ENCODE results near the gene PRKCH. TPM values are rescaled to one million over a fixed set of nuclear protein-coding genes. Genes with fewer than 3 reads are reported as not detected.

PRKCH gene
- total RNA-seq, 1 donor: 226 TPM

DNA sequence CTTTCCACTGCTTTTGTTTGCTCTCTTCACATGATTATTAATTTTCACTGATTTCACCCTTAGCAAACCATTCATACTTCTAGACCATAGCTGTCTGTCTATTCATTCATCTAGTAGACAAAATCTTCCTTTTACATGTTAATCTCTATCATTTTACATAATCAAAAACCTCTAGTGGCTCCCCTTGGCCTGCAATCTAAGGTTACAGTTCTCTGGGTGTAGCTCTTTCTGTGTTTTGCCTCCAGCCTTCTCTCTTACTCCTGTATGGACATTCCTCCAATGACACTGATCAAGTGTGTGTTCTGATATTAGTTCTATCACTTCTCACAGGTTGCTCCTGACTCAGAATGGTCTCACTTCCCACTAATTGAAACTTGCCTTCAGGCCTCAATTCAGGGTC lies 56.4 kb downstream of the PRKCH start:
- Histone ChIP-seq H3K4me3 (ENCODE audit: low read length) (no peak overlapping the region), H3K27me3 (ENCODE audit: insufficient read depth, low read length) (no peaks in the 10 kb centered on the region), H3K9me3 (ENCODE audit: low read depth, low read length) (peaks cover 14% of the 10 kb centered on the region), H3K4me1 (ENCODE audit: insufficient read depth, low read length) (peaks cover 55% of the 10 kb centered on the region)

DNA sequence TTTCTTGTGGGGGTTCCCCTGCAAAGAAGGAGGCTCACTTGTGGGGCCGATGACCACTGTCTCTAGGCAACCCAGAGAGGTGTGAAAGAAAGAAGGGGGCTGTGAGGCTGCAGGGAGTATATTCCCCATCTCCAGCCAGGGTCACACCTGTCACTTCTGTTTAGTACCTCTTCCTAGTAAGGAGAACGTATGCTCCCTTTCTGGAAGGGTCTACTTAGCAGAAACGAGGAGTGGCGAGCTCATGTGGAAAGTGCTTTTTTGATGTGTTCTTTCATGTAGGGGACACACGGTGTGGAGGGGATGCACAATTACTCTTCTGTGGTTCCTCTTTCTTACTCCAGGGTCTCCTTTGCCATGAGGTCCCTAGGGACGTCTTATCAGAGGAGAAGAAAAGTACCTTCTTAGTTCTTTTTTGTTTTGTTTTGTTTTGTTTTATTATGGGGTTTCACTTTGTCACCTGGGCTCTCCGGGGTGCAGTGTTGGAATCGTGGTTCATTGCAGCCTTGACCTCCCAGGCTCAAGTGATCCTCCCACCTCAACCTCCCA lies 58.3 kb downstream of the PRKCH start:
- H3K4me3 ChIP-seq (ENCODE audit: low read length): no peak overlapping the region
- peaks cover 4% of the 10 kb centered on the region for H3K9me3 ChIP-seq (ENCODE audit: low read depth, low read length)
- H3K27me3 ChIP-seq (ENCODE audit: insufficient read depth, low read length): no peaks in the 10 kb centered on the region
- peaks cover 68% of the 10 kb centered on the region for H3K4me1 ChIP-seq (ENCODE audit: insufficient read depth, low read length)

DNA sequence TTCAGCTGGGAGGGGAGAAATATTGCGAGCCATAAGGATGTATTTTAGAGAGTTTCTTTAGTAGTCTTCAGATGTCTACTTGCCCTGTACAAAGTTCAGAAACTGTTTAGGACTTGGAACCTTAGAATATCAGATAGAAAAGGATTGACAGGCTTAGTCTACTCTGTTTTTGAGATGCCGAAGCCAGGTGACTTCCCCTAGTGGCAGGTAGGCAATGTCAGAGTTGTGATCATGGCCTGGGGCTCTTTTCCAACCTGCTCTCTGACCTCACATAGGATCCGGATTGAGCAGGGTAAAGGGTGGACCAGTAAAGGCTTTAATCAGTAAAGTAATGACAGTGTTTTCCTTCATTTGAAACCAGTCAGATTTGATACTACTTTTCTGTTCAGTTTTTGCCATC lies 59.6 kb downstream of the PRKCH start:
- Histone ChIP-seq H3K4me3 (ENCODE audit: low read length) (no peak overlapping the region), H3K4me1 (ENCODE audit: insufficient read depth, low read length) (peaks cover 78% of the 10 kb centered on the region)

DNA sequence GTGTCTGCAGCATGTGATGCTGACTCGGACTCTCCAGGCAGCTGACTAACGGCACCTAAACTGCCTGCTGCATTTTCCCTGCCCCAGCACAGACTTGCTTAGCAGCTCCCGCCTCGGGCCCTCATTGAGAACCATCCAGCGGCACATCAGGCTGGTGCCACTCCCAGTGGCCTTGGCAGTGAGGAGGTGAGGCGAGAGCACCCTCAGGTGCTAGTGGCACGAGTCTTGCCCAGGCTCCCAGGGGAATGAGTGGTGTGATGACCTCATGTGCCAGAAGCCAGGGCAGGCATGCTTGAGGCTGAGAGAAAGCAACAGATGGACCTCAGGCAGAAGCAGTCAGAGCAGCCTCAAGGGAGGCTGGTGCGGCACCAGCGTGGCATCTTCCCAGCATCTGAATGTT lies 60.2 kb downstream of the PRKCH start:
- Histone ChIP-seq H3K9me3 (ENCODE audit: low read depth, low read length) (no peaks in the 10 kb centered on the region), H3K27me3 (ENCODE audit: insufficient read depth, low read length) (no peaks in the 10 kb centered on the region), H3K4me3 (ENCODE audit: low read length) (no peak overlapping the region), H3K4me1 (ENCODE audit: insufficient read depth, low read length) (peaks cover 84% of the 10 kb centered on the region)

More for the DNA sequence above, 59.6 kb downstream of the PRKCH start:
- no peaks in the 10 kb centered on the region for H3K27me3 ChIP-seq (ENCODE audit: insufficient read depth, low read length)
- H3K9me3 ChIP-seq (ENCODE audit: low read depth, low read length): no peaks in the 10 kb centered on the region

DNA sequence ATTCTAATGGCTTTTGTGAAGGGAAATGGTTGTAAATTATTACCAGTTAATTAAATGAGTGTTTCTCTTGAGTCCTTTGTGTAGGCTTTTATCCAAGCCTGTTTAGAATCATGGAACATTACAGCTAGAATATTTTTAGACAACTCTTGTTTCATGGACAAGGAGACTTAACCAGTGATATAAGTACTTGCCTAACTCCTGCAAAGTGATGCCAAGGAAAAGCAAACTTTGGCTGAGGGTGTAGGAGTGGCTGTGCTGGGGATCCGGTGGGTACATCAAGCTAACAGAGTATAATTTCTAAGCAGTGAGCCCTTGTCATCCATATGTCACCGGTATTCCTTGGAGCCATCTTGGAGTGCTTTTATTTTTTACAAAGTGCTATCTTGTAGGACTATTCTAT lies 61.5 kb downstream of the PRKCH start:
- Histone ChIP-seq H3K9me3 (ENCODE audit: low read depth, low read length) (no peaks in the 10 kb centered on the region), H3K4me3 (ENCODE audit: low read length) (no peak overlapping the region), H3K4me1 (ENCODE audit: insufficient read depth, low read length) (peaks cover 95% of the 10 kb centered on the region), H3K27me3 (ENCODE audit: insufficient read depth, low read length) (no peaks in the 10 kb centered on the region)

DNA sequence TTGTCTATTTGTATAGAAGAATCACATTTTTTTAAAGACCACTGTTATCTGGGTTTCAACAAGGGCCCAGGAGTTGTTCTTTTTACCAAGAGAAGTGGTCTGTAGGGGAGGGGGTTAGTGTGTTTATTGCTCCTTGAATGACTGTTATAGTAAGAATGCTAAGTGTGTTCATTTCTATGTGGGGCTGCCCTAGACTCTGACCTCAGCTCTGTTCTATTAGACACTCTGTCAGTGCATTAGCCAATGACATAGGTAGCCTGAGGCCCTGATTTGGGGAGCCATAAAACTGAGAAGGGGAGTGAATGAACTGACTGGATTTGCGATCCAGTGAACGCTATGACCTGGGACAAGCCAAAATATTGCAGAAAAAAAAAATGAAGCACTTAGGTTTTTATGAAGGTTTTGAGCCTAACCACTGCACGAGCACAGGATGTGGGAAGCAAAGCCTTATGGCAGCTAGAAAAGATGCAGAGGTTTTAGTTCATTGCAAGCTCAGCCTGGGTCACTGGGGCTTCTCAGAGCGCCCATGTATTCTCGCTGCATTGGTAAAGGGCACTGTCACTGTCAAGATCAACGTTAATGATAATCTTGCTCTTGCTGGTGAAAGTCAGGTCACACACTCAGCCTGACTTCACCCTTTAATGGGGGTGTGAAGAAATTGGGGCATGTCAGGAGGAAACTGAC lies 63.8 kb downstream of the PRKCH start:
- no peaks in the 10 kb centered on the region for H3K27me3 ChIP-seq (ENCODE audit: insufficient read depth, low read length)
- H3K4me1 ChIP-seq (ENCODE audit: insufficient read depth, low read length): peaks cover 93% of the 10 kb centered on the region
- no peak overlapping the region for H3K4me3 ChIP-seq (ENCODE audit: low read length)
- no peaks in the 10 kb centered on the region for H3K9me3 ChIP-seq (ENCODE audit: low read depth, low read length)

DNA sequence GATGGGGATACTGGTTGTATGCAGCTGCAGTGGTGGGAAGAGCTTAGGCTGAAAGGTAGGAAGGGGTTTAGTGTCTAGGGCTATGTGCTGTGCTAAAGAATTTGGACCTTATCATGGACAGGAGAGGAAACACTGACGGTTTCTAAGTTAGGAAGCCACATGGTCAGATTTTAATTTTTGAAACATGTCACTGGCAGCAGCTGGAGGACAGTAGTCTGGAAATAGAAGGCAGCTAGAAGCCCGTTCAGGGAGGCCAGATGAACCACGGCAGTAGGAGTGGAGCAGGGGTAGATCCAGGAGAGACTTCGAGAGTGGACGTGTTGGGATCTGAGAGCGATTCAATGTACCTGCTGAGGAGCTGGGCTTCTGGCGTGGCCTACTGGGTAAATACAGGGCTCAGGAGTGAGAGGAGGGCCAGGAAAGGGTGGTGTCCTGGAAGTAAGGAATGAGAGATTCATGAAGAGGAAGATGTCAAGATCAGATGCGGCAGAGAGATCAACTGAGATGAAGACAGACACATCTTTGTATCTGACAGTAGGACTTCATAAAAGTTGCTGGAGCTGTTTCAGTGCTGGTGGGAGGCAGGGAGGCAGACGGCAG lies 64.9 kb downstream of the PRKCH start:
- no peaks in the 10 kb centered on the region for H3K9me3 ChIP-seq (ENCODE audit: low read depth, low read length)
- peaks cover 87% of the 10 kb centered on the region for H3K4me1 ChIP-seq (ENCODE audit: insufficient read depth, low read length)
- no peaks in the 10 kb centered on the region for H3K27me3 ChIP-seq (ENCODE audit: insufficient read depth, low read length)
- no peak overlapping the region for H3K4me3 ChIP-seq (ENCODE audit: low read length)

DNA sequence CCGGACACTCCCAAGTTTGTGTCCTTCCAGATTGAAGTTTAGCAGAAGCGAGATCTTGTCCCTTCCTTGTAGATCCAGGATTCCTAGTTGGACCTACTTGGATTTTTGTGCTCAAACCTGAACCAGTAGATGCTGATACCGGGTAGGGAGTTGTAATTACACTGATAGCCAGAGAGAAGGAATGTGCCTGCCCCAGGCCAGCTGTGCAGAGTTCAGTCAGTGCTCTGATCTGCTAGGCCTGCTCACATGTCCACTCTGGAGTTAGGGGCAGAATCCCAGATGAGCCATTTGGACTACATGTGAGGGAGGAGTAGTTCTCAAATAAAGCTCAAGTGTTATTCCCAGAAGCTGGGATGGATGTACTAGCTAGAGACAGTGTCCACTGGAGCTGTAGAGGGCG lies 65.7 kb downstream of the PRKCH start:
- H3K4me1 ChIP-seq (ENCODE audit: insufficient read depth, low read length): peaks cover 79% of the 10 kb centered on the region
- no peaks in the 10 kb centered on the region for H3K27me3 ChIP-seq (ENCODE audit: insufficient read depth, low read length)
- H3K4me3 ChIP-seq (ENCODE audit: low read length): no peak overlapping the region
- H3K9me3 ChIP-seq (ENCODE audit: low read depth, low read length): no peaks in the 10 kb centered on the region

DNA sequence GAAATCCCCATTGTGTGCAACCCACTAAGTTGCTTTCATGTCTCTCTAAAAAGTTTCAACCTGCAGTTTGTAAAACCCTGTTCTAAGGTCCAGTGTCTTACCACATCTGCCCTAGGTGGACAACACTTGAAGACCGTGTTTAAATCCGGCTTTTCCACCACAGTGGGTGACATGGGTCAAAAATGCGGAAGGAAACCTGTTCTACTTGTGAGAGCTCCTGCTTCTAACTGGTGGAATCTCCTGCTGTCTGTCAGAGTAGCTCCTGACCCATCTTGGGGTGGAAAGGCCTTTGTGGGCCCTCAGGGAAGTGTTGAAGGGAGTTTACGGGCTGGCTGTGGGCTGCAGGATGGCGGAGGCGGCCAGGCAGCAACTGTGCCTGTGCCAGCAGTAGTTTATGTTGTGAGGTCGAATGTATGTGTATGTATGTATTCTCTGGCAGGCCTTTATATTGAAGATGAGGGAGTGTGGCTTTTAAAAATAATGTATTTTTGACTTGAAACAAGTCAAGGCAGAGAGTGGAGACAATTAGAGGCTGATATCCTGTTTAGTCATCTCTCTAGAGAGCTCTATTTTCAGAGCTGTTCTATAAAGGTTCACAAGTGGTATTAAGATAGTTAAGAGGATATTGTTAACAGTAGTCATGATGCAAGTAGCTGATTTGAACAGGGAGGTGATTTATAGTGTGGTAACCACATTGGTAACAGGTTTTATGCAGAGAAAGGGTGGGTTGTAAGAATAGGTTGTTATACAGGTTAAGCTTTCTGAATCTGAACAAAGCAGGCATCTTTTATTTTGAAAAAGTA lies 67.0 kb downstream of the PRKCH start:
- H3K4me3 ChIP-seq (ENCODE audit: low read length): no peak overlapping the region
- peaks cover 67% of the 10 kb centered on the region for H3K4me1 ChIP-seq (ENCODE audit: insufficient read depth, low read length)
- H3K27me3 ChIP-seq (ENCODE audit: insufficient read depth, low read length): no peaks in the 10 kb centered on the region
- H3K9me3 ChIP-seq (ENCODE audit: low read depth, low read length): no peaks in the 10 kb centered on the region

DNA sequence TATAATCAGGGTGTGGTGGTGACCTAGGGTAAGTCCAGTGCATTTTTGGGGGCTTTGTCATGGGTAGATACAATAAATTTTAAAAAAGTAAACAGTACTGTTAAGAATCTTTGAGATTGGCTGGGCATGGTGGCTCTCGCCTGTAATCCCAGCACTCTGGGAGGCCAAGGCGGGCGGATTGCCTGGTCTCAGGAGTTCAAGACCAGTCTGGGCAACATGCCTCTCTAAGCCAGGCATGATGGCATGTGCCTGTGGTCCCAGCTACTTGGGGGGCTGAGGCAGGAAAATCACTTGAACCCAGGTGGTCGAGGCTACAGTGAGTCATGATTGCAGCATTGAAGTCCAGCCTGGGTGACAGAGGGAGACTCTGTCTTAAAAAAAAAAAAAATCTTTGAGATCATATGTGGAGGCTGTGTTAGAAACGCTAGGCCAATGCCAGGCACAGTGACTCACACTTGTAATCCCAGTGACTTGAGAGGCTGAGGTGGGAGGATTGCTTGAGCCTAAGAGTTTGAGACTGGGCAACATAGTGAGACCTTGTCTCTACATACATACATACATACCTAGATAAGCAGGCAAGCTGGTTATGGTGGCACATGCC lies 67.7 kb downstream of the PRKCH start:
- Histone ChIP-seq H3K27me3 (ENCODE audit: insufficient read depth, low read length) (no peaks in the 10 kb centered on the region), H3K9me3 (ENCODE audit: low read depth, low read length) (no peaks in the 10 kb centered on the region), H3K4me3 (ENCODE audit: low read length) (no peak overlapping the region), H3K4me1 (ENCODE audit: insufficient read depth, low read length) (peaks cover 63% of the 10 kb centered on the region)

DNA sequence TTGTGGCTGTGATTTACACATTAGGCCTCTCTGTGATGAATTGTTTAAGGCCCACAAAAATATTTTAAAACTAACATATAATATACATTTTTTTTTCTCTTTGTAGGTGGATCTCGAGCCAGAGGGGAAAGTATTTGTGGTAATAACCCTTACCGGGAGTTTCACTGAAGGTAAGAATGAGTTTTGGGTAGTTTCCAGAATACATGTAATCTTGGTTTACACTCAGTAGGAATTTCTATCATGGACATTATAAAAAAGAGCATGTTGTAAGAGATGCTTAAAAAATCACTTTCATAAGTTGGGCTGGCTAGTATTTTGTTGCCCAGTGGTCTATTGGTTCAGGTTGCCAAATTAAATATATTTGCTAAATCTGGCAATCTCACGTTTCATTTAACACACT lies 69.7 kb downstream of the PRKCH start:
- no peaks in the 10 kb centered on the region for H3K9me3 ChIP-seq (ENCODE audit: low read depth, low read length)
- H3K4me1 ChIP-seq (ENCODE audit: insufficient read depth, low read length): peaks cover 58% of the 10 kb centered on the region
- no peaks in the 10 kb centered on the region for H3K27me3 ChIP-seq (ENCODE audit: insufficient read depth, low read length)
- no peak overlapping the region for H3K4me3 ChIP-seq (ENCODE audit: low read length)

DNA sequence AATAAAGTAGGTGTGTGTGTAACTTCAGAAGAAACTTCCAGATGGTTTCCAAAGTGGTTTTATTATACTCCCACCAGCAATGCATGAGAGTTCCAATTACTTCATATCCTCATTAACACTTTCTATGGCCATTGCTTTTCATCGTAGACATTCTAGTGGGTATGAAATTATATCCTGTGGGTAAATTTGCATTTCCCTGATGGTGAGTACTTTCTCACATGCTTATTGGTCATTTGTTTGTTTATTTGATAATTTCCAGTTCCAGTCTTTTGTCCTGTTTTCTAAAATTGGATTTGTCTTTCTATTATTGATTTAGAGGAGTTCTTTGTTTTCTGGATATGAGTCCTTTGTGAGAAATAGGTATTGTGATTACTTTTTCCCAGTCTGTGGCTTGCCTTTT lies 70.9 kb downstream of the PRKCH start:
- Histone ChIP-seq H3K4me3 (ENCODE audit: low read length) (no peak overlapping the region), H3K27me3 (ENCODE audit: insufficient read depth, low read length) (no peaks in the 10 kb centered on the region), H3K9me3 (ENCODE audit: low read depth, low read length) (no peaks in the 10 kb centered on the region), H3K4me1 (ENCODE audit: insufficient read depth, low read length) (peaks cover 58% of the 10 kb centered on the region)

DNA sequence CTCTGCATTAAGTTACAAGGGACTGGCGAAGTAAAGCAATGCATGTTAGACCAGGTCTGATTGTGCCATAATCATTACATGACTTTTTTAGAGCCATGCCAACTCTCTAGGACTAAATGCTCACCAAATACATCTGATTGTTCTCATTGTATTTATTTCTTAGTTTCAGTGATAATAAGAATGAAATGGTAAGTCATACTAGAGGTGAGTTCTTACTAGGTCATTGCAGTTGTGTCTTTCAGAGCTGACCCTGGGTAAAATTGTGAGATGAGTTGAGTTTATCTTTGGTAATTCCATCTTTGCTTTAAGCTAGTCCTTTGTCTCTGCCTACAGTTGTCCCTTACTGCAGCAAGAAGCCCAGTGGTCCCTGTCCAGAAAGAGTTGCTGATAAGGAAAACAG lies 73.2 kb downstream of the PRKCH start:
- H3K27me3 ChIP-seq (ENCODE audit: insufficient read depth, low read length): no peaks in the 10 kb centered on the region
- H3K4me3 ChIP-seq (ENCODE audit: low read length): no peak overlapping the region
- H3K4me1 ChIP-seq (ENCODE audit: insufficient read depth, low read length): peaks cover 39% of the 10 kb centered on the region
- no peaks in the 10 kb centered on the region for H3K9me3 ChIP-seq (ENCODE audit: low read depth, low read length)

DNA sequence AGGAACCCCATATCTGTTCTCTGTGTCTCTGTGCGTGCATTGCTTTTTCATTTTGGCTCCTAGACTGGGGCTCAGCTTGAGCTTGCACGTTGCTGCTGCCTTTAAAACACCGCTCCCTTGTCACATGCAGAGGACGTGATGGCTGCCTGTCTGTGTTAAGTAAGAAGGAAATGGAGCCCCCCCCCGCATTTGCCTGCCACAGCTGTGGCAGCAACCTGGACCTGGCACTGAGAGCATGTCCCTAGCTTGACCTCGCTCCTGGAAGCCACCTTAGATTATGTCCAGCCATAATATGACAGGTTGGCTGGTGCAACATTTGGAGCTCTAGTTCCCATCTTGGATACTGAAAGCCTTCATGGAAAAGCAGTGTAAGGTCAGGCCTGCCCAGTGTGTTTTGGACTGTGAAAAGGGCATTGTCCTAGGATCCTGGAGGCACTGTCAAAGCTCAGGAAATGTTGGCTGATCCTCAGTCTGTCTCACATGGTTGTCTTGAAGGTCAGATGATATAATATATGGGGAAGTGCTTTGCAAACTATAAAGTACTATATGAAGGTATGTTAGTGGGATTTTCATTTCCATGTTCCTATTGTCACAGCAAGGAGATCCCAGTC lies 73.8 kb downstream of the PRKCH start:
- no peak overlapping the region for H3K4me3 ChIP-seq (ENCODE audit: low read length)
- H3K27me3 ChIP-seq (ENCODE audit: insufficient read depth, low read length): no peaks in the 10 kb centered on the region
- H3K4me1 ChIP-seq (ENCODE audit: insufficient read depth, low read length): peaks cover 36% of the 10 kb centered on the region
- no peaks in the 10 kb centered on the region for H3K9me3 ChIP-seq (ENCODE audit: low read depth, low read length)

DNA sequence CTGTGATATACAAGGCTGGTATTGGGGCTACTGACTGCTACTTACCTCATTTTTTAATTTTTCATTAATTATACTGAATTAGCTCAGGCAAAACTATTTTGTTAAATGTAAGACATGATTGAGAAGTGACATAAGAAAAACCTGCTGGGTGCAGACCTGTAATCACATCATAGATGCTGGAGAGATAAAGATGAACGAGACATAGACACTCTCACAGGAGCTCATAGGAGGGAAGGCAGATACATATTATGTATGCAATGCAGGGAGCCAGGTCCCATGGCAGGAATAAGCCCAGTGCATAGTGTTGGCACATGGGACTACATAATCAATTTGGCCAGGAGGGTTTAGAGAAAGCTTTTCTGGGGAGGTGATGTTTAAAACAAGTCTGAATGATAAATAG lies 74.9 kb downstream of the PRKCH start:
- Histone ChIP-seq H3K9me3 (ENCODE audit: low read depth, low read length) (no peaks in the 10 kb centered on the region), H3K4me1 (ENCODE audit: insufficient read depth, low read length) (peaks cover 42% of the 10 kb centered on the region), H3K27me3 (ENCODE audit: insufficient read depth, low read length) (no peaks in the 10 kb centered on the region), H3K4me3 (ENCODE audit: low read length) (no peak overlapping the region)

All from mononuclear cell (primary cell).